ENCODE measurements around the gene CHST9. TPM values are rescaled to one million over a fixed set of nuclear protein-coding genes. Genes with fewer than 3 reads are reported as not detected.

CHST9 gene
- polyA plus RNA-seq, 1 donor from 2014 or later = not detected

- Mint-ChIP-seq H3K4me1 (no peaks in the 10 kb centered on the region), H3K27ac (no peak overlapping the region), H3K27me3 (no peaks in the 10 kb centered on the region), H3K4me3 (no peak overlapping the region), H3K36me3 (no peaks in the 10 kb centered on the region), H3K9me3 (peaks cover 0 to 6% (median 0%) of the 10 kb centered on the region in 3 donors)
These were observed 103.4 kb downstream of the CHST9 start for GRCh38 chr18:27081701-27082100.

GRCh38 chr18:27075828-27076227, 109.3 kb downstream of the CHST9 start:
- H3K27ac Mint-ChIP-seq = no peak overlapping the region
- peaks cover 0 to 2% (median 0%) of the 10 kb centered on the region in 3 donors for H3K4me1 Mint-ChIP-seq
- no peaks in the 10 kb centered on the region for H3K9me3 Mint-ChIP-seq
- H3K36me3 Mint-ChIP-seq = no peaks in the 10 kb centered on the region
- H3K27me3 Mint-ChIP-seq = no peaks in the 10 kb centered on the region
- no peak overlapping the region for H3K4me3 Mint-ChIP-seq

- no peaks in the 10 kb centered on the region for H3K27me3 Mint-ChIP-seq
- H3K27ac Mint-ChIP-seq = no peak overlapping the region
- no peaks in the 10 kb centered on the region for H3K9me3 Mint-ChIP-seq
- H3K36me3 Mint-ChIP-seq = no peaks in the 10 kb centered on the region
- H3K4me3 Mint-ChIP-seq = no peak overlapping the region
- peaks cover 0 to 2% (median 0%) of the 10 kb centered on the region in 3 donors for H3K4me1 Mint-ChIP-seq
These were observed 111.7 kb downstream of the CHST9 start for GRCh38 chr18:27073404-27073830.

- no peaks in the 10 kb centered on the region for H3K27me3 Mint-ChIP-seq
- no peaks in the 10 kb centered on the region for H3K9me3 Mint-ChIP-seq
- no peaks in the 10 kb centered on the region for H3K36me3 Mint-ChIP-seq
- peaks cover 0 to 1% (median 0%) of the 10 kb centered on the region in 3 donors for H3K4me1 Mint-ChIP-seq
- H3K27ac Mint-ChIP-seq = no peak overlapping the region
- H3K4me3 Mint-ChIP-seq = no peak overlapping the region
These were observed 120.4 kb downstream of the CHST9 start for GRCh38 chr18:27064673-27065072.

- H3K27ac Mint-ChIP-seq = no peak overlapping the region
- H3K9me3 Mint-ChIP-seq = no peaks in the 10 kb centered on the region
- no peaks in the 10 kb centered on the region for H3K27me3 Mint-ChIP-seq
- H3K4me1 Mint-ChIP-seq = peaks cover 0 to 1% (median 0%) of the 10 kb centered on the region in 3 donors
- no peak overlapping the region for H3K4me3 Mint-ChIP-seq
- H3K36me3 Mint-ChIP-seq = no peaks in the 10 kb centered on the region
These were observed 122.3 kb downstream of the CHST9 start for GRCh38 chr18:27062802-27063201.

GRCh38 chr18:27061488-27062095, 123.5 kb downstream of the CHST9 start:
- no peak overlapping the region for H3K4me3 Mint-ChIP-seq
- H3K27ac Mint-ChIP-seq = no peak overlapping the region

GRCh38 chr18:27057519-27058234, 127.4 kb downstream of the CHST9 start:
- Mint-ChIP-seq H3K9me3 (peaks cover 0 to 1% (median 0%) of the 10 kb centered on the region in 3 donors), H3K36me3 (no peaks in the 10 kb centered on the region), H3K4me1 (no peaks in the 10 kb centered on the region), H3K27me3 (no peaks in the 10 kb centered on the region), H3K27ac (peak overlapping the region in 1 of 3 donors; percentile 67), H3K4me3 (no peak overlapping the region)

More at GRCh38 chr18:27061488-27062095, 123.5 kb downstream of the CHST9 start:
- no peaks in the 10 kb centered on the region for H3K27me3 Mint-ChIP-seq
- no peaks in the 10 kb centered on the region for H3K9me3 Mint-ChIP-seq
- H3K36me3 Mint-ChIP-seq = no peaks in the 10 kb centered on the region
- H3K4me1 Mint-ChIP-seq = peaks cover 0 to 1% (median 0%) of the 10 kb centered on the region in 3 donors

- H3K36me3 Mint-ChIP-seq = no peaks in the 10 kb centered on the region
- no peaks in the 10 kb centered on the region for H3K27me3 Mint-ChIP-seq
- no peak overlapping the region for H3K4me3 Mint-ChIP-seq
- no peaks in the 10 kb centered on the region for H3K4me1 Mint-ChIP-seq
- no peak overlapping the region for H3K27ac Mint-ChIP-seq
- peaks cover 0 to 6% (median 2%) of the 10 kb centered on the region in 3 donors for H3K9me3 Mint-ChIP-seq
These were observed 130.2 kb downstream of the CHST9 start for GRCh38 chr18:27054926-27055325.

- Mint-ChIP-seq H3K27ac (no peak overlapping the region), H3K9me3 (peaks cover 2 to 6% (median 3%) of the 10 kb centered on the region in 3 donors), H3K27me3 (no peaks in the 10 kb centered on the region)
These were observed 135.1 kb downstream of the CHST9 start for GRCh38 chr18:27049969-27050368.

GRCh38 chr18:27045342-27045741, 139.8 kb downstream of the CHST9 start:
- Mint-ChIP-seq H3K4me1 (no peaks in the 10 kb centered on the region), H3K27me3 (no peaks in the 10 kb centered on the region), H3K4me3 (no peak overlapping the region), H3K27ac (no peak overlapping the region), H3K9me3 (peaks cover 0 to 3% (median 0%) of the 10 kb centered on the region in 3 donors), H3K36me3 (no peaks in the 10 kb centered on the region)

More at GRCh38 chr18:27049969-27050368, 135.1 kb downstream of the CHST9 start:
- Mint-ChIP-seq H3K4me3 (no peak overlapping the region), H3K4me1 (no peaks in the 10 kb centered on the region), H3K36me3 (no peaks in the 10 kb centered on the region)

GRCh38 chr18:27042177-27042576, 142.9 kb downstream of the CHST9 start:
- H3K4me3 Mint-ChIP-seq = no peak overlapping the region
- H3K27me3 Mint-ChIP-seq = no peaks in the 10 kb centered on the region
- H3K4me1 Mint-ChIP-seq = no peaks in the 10 kb centered on the region
- no peak overlapping the region for H3K27ac Mint-ChIP-seq
- H3K36me3 Mint-ChIP-seq = no peaks in the 10 kb centered on the region
- H3K9me3 Mint-ChIP-seq = no peaks in the 10 kb centered on the region

GRCh38 chr18:27040796-27041195, 144.3 kb downstream of the CHST9 start:
- H3K27me3 Mint-ChIP-seq = no peaks in the 10 kb centered on the region
- H3K9me3 Mint-ChIP-seq = no peaks in the 10 kb centered on the region
- H3K4me3 Mint-ChIP-seq = no peak overlapping the region
- H3K36me3 Mint-ChIP-seq = no peaks in the 10 kb centered on the region
- no peaks in the 10 kb centered on the region for H3K4me1 Mint-ChIP-seq
- no peak overlapping the region for H3K27ac Mint-ChIP-seq

- no peak overlapping the region for H3K27ac Mint-ChIP-seq
- H3K36me3 Mint-ChIP-seq = no peaks in the 10 kb centered on the region
- no peaks in the 10 kb centered on the region for H3K4me1 Mint-ChIP-seq
These were observed 151.4 kb downstream of the CHST9 start for GRCh38 chr18:27033722-27034121.

GRCh38 chr18:27030421-27030820, 154.7 kb downstream of the CHST9 start:
- H3K4me1 Mint-ChIP-seq = no peaks in the 10 kb centered on the region
- H3K9me3 Mint-ChIP-seq = no peaks in the 10 kb centered on the region
- no peak overlapping the region for H3K27ac Mint-ChIP-seq
- H3K36me3 Mint-ChIP-seq = no peaks in the 10 kb centered on the region
- no peaks in the 10 kb centered on the region for H3K27me3 Mint-ChIP-seq
- no peak overlapping the region for H3K4me3 Mint-ChIP-seq

More at GRCh38 chr18:27033722-27034121, 151.4 kb downstream of the CHST9 start:
- H3K9me3 Mint-ChIP-seq = no peaks in the 10 kb centered on the region
- H3K27me3 Mint-ChIP-seq = no peaks in the 10 kb centered on the region
- H3K4me3 Mint-ChIP-seq = no peak overlapping the region

GRCh38 chr18:27022477-27022876, 162.6 kb downstream of the CHST9 start:
- no peaks in the 10 kb centered on the region for H3K36me3 Mint-ChIP-seq
- no peak overlapping the region for H3K27ac Mint-ChIP-seq
- H3K4me3 Mint-ChIP-seq = no peak overlapping the region
- H3K27me3 Mint-ChIP-seq = peaks cover 1% of the 10 kb centered on the region
- no peaks in the 10 kb centered on the region for H3K4me1 Mint-ChIP-seq
- H3K9me3 Mint-ChIP-seq = peaks cover 0 to 2% (median 0%) of the 10 kb centered on the region in 3 donors

Data from IgD-negative memory B cell (primary cell).